Activated naive CD4-positive, alpha-beta T cell (primary cell): Measurements from ENCODE around the gene STARD13.
"Not testable (repeated sequence)": the region's sequence is repeated elsewhere in the genome, so short reads cannot be mapped to it uniquely, and the experiment has no call there.

ENCODE experiments used
- DNase-seq, 4 experiments: peaks; one replicate each; lab custom pipeline; 2025; lab: John Stamatoyannopoulos, UW

STARD13 gene

GRCh38 chr13:33257841-33258807, 27.4 kb downstream of the STARD13 start:
- no peak for DNase-seq

- DNase-seq, result no peak
Observed at GRCh38 chr13:33256148-33256840, 29.3 kb downstream of the STARD13 start.

- DNase-seq, result no peak
Observed at GRCh38 chr13:33252135-33252534, 33.4 kb downstream of the STARD13 start.

GRCh38 chr13:33251131-33251661, 34.4 kb downstream of the STARD13 start:
- no peak for DNase-seq

- no peak for DNase-seq
Observed at GRCh38 chr13:33250609-33251008, 34.9 kb downstream of the STARD13 start.

- no peak for DNase-seq
Observed at GRCh38 chr13:33249894-33250293, 35.7 kb downstream of the STARD13 start.

GRCh38 chr13:33249066-33249465, 36.5 kb downstream of the STARD13 start:
- DNase-seq, result no peak

GRCh38 chr13:33245505-33246158, 39.9 kb downstream of the STARD13 start:
- no peak for DNase-seq

GRCh38 chr13:33244907-33245287, 40.7 kb downstream of the STARD13 start:
- no peak for DNase-seq

- no peak for DNase-seq
Observed at GRCh38 chr13:33244210-33244906, 41.2 kb downstream of the STARD13 start.

GRCh38 chr13:33242984-33243617, 42.5 kb downstream of the STARD13 start:
- no peak for DNase-seq

GRCh38 chr13:33242372-33242771, 43.2 kb downstream of the STARD13 start:
- DNase-seq, result not testable (repeated sequence)

GRCh38 chr13:33236021-33236420, 49.5 kb downstream of the STARD13 start:
- DNase-seq, result no peak

GRCh38 chr13:33235564-33235963, 50.0 kb downstream of the STARD13 start:
- DNase-seq, result no peak

- no peak for DNase-seq
Observed at GRCh38 chr13:33235078-33235477, 50.5 kb downstream of the STARD13 start.

GRCh38 chr13:33233547-33233946, 52.0 kb downstream of the STARD13 start:
- no peak for DNase-seq

- DNase-seq, result no peak
Observed at GRCh38 chr13:33232883-33233282, 52.7 kb downstream of the STARD13 start.

GRCh38 chr13:33231339-33231738, 54.2 kb downstream of the STARD13 start:
- DNase-seq, result no peak

- no peak for DNase-seq
Observed at GRCh38 chr13:33230178-33230881, 55.2 kb downstream of the STARD13 start.

- no peak for DNase-seq
Observed at GRCh38 chr13:33229446-33230177, 55.9 kb downstream of the STARD13 start.
